ENCODE measurements around the gene TDP1.
"Not testable (repeated sequence)": the region's sequence is repeated elsewhere in the genome, so short reads cannot be mapped to it uniquely, and the experiment has no call there.

GRCh38 chr14:90089486-90089885 is 133.8 kb downstream of the TDP1 start:
- TF ChIP-seq CTCF (IDR thresholded peaks at IDR 0.05; ENCODE audit: low read depth, low read length); POLR2A (IDR thresholded peaks at IDR 0.05; ENCODE audit: extremely low read depth, insufficient read length); MAX (IDR thresholded peaks at IDR 0.05; ENCODE audit: low read depth, low read length); MYC (IDR thresholded peaks at IDR 0.05; ENCODE audit: low read depth, low read length): not testable (repeated sequence)

Measured in NB4 (cell line).